IPS-15b (cell line): ENCODE results near the gene LYL1.

ENCODE experiments used
- H3K27me3 ChIP-seq: one replicate; pipeline ENCODE4 v1.6.1; 2013; ENCODE audit warnings: low read length; ENCODE audit not compliant: control insufficient read depth, insufficient read depth
- H3K36me3 ChIP-seq: one replicate; pipeline ENCODE4 v1.6.1; 2013; ENCODE audit warnings: low read length; ENCODE audit not compliant: control insufficient read depth, insufficient read depth
- H3K4me1 ChIP-seq: one replicate; pipeline ENCODE4 v1.6.1; 2013; ENCODE audit warnings: mild to moderate bottlenecking, low read length; ENCODE audit not compliant: control insufficient read depth, insufficient read depth
- H3K4me3 ChIP-seq: one replicate; pipeline ENCODE4 v1.5.1; 2013; ENCODE audit warnings: low read depth, low read length
- H3K9ac ChIP-seq: one replicate; pipeline ENCODE4 v1.6.1; 2013; ENCODE audit warnings: low read depth, mild to moderate bottlenecking, low read length
- H3K9me3 ChIP-seq: one replicate; pipeline ENCODE4 v1.6.1; 2013; ENCODE audit warnings: mild to moderate bottlenecking, low read length; ENCODE audit not compliant: control insufficient read depth, insufficient read depth

LYL1 gene

GRCh38 chr19:13116282-13117175, 13.9 kb upstream of the LYL1 start, which contains the start of gene TRMT1:
TSS of gene TRMT1 (minus strand) at chr19:13116740. CDS start at chr19:13116399, 341 bp downstream.
- Histone ChIP-seq H3K4me3 (peak within 1 kb of the TSS; percentile 83), H3K27me3 (no peaks in the 10 kb centered on the region), H3K9me3 (no peaks in the 10 kb centered on the region), H3K9ac (peak within 1 kb of the TSS; percentile 89), H3K4me1 (peaks cover 25% of the 10 kb centered on the region), H3K36me3 (peaks cover 16% of the 10 kb centered on the region)

DNA sequence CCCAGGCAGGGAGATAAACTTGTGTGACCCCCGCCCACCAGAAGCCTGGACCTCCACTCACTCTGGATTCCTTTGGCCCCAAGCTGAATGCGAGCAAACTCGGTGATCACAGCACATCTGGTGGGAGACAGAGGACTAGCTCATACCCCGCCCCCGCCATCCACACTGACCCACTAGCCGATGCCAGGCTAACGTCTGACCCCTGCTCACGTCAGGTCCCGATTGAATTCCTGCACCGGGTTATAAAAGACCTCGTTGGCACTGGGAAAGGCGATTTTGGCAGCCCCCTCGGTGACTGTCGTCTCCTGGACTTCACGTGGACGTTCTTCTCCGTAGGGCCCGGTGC, 13.3 kb upstream of the LYL1 start:
- H3K4me1 ChIP-seq: peaks cover 21% of the 10 kb centered on the region
- H3K36me3 ChIP-seq: peaks cover 15% of the 10 kb centered on the region

DNA sequence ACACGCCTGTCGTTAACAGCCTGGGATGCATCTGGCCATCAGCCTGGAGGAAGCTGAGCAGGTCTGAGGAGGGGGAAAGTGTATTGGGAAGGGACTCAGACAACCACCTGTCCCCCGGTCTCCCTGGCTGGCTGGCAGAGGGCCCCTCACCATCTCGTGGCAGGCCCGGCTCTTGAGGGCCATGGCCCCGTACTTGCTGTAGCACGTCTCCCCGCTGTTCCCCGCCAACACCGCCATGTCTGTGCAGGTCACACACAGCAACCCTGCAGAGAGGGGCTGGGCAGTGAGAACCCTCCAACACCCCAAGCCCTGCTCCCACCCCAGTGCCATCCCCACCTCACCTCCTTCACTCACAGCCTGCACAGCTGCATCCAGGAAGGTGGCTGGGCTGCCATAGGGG, 9.9 kb upstream of the LYL1 start:
- H3K4me1 ChIP-seq: peaks cover 4% of the 10 kb centered on the region
- no peak overlapping the region for H3K4me3 ChIP-seq
- no peaks in the 10 kb centered on the region for H3K27me3 ChIP-seq
- no peak overlapping the region for H3K9ac ChIP-seq
- peaks cover 20% of the 10 kb centered on the region for H3K36me3 ChIP-seq
- H3K9me3 ChIP-seq: no peaks in the 10 kb centered on the region

More for the DNA sequence above, 13.3 kb upstream of the LYL1 start:
- peak overlapping the region; percentile 89 for H3K9ac ChIP-seq
- no peaks in the 10 kb centered on the region for H3K9me3 ChIP-seq
- H3K27me3 ChIP-seq: no peaks in the 10 kb centered on the region
- H3K4me3 ChIP-seq: peak overlapping the region; percentile 83

DNA sequence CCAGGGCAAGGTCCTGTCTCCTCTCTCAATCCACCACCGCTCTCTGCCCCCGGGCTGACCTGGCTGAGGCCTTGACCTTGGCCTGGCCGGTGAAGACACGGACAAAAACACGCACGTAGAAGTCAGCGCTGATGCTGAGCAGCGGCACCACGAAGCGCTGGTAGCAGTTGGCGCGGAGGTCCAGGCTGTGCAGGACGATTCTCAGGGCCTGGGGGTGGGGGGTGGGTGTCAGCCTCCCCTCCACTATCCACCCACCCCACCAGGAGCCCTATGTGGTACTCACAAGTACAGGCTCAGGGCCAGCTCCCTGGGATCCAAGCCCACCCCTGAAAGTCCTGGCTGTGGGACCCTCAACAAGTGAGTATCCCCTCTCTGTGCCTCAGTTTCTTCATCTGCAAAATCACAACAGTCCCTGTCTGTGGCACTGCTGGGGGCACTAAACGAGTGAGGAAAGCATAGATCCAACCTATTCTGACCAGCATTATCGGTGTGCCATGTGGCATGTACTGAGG, 7.5 kb upstream of the LYL1 start:
- Histone ChIP-seq H3K4me3 (no peak overlapping the region), H3K4me1 (no peaks in the 10 kb centered on the region), H3K9me3 (no peaks in the 10 kb centered on the region), H3K9ac (no peak overlapping the region), H3K36me3 (peaks cover 23% of the 10 kb centered on the region), H3K27me3 (no peaks in the 10 kb centered on the region)

DNA sequence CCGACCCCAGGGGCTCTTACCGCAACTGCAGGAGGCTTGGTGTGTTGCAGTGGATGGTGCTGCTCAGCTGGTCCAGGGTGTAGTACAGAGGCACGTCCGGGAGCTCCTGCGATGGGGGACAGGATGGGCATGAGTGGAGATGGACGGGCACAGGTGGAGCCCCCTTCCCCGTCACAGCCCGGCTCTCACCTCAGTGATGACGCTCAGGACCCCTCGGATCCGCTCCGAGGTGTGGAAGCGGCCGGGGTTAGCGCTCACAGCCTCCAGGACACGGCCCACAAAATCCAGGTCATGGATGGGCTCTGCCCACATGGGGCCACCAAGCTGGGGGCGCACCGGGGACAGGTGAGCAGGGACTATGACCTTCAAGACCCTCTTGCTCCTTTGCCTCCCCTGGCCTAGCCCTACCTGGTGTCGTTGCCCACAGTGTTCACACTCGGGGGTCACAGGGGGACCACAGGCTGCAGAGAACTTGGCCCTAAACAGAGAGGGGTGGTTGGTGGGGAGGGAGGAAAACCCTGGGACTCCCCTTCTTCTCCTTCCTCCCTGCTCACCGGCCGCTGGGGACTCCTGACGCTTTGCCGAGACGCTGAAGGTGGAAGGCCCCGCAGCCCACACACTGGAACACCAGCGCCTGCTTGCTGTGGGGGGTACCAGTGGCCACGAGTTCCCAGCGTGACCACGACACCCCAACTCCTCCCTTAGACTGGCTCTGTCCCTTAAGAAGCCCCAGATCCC, 6.9 kb upstream of the LYL1 start:
- Histone ChIP-seq H3K27me3 (no peaks in the 10 kb centered on the region), H3K9ac (no peak overlapping the region), H3K36me3 (peaks cover 24% of the 10 kb centered on the region), H3K4me1 (no peaks in the 10 kb centered on the region), H3K4me3 (no peak overlapping the region), H3K9me3 (no peaks in the 10 kb centered on the region)

- Histone ChIP-seq H3K27me3 (peaks cover 16% of the 10 kb centered on the region), H3K9ac (no peak overlapping the region), H3K4me3 (no peak overlapping the region), H3K36me3 (peaks cover 18% of the 10 kb centered on the region), H3K4me1 (peaks cover 10% of the 10 kb centered on the region), H3K9me3 (no peaks in the 10 kb centered on the region)
Observed at GRCh38 chr19:13104848-13105711, 2.4 kb upstream of the LYL1 start.

- Histone ChIP-seq H3K9me3 (no peaks in the 10 kb centered on the region), H3K4me3 (no peak overlapping the region), H3K27me3 (peaks cover 22% of the 10 kb centered on the region), H3K36me3 (peaks cover 11% of the 10 kb centered on the region), H3K9ac (no peak overlapping the region), H3K4me1 (peaks cover 10% of the 10 kb centered on the region)
Observed at GRCh38 chr19:13104360-13104847, 1.7 kb upstream of the LYL1 start.

DNA sequence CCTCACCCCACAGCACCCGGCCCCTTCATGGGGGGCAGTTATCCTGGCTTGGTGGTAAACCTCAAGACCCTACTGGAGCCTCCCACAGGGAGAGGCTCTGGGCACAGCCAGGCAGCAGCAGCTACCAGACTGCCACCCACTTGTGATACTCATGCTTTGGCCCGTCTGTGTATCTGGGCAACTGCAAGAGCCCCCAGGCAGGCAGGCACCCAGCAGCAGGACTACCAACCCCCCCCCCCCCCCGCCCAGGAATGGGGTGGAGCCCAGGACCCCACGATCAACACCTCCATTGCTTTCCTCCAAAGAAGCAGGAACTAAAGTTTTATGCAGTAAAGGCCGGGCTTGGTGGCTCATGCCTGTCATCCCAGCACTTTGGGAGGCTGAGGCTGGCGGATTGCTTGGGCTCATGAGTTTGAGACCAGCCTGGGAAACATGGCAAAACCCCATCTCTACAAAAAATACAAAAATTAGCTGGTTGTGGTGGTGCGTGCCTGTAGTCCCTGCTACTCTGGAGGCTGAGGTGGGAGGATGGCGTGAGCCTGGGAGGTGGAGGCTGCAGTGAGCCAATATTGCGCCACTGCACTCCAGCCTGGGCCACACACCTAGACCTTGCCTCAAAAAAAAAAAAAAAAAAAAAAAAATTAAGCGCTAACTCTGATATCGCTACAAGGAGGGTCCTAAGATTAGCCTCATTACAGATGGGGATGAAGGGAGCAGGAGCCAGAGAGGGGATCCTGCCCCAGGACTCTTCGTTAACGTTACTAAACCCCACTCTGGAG, 1.1 kb upstream of the LYL1 start:
- peaks cover 10% of the 10 kb centered on the region for H3K4me1 ChIP-seq
- peaks cover 29% of the 10 kb centered on the region for H3K27me3 ChIP-seq
- H3K36me3 ChIP-seq: peaks cover 9% of the 10 kb centered on the region
- H3K9ac ChIP-seq: no peak overlapping the region
- no peaks in the 10 kb centered on the region for H3K9me3 ChIP-seq
- no peak overlapping the region for H3K4me3 ChIP-seq

DNA sequence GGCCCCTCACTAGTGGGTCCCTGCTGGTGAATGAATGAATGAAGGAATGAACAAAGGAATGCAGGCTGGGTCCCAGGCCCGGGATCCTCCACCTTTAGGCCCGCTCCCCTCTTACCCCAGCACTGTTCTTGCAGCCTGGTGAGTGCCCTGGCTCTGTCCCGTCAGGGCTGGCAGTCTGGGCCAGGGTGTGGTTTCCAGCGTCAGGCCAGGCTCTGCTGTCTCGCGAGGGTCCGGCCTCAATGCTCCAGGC, 317 bp downstream of the LYL1 start:
- peaks cover 10% of the 10 kb centered on the region for H3K4me1 ChIP-seq
- no peaks in the 10 kb centered on the region for H3K9me3 ChIP-seq
- H3K36me3 ChIP-seq: peaks cover 6% of the 10 kb centered on the region
- H3K4me3 ChIP-seq: peak overlapping the region; percentile 30
- peak overlapping the region; percentile 47 for H3K9ac ChIP-seq
- H3K27me3 ChIP-seq: peaks cover 35% of the 10 kb centered on the region

DNA sequence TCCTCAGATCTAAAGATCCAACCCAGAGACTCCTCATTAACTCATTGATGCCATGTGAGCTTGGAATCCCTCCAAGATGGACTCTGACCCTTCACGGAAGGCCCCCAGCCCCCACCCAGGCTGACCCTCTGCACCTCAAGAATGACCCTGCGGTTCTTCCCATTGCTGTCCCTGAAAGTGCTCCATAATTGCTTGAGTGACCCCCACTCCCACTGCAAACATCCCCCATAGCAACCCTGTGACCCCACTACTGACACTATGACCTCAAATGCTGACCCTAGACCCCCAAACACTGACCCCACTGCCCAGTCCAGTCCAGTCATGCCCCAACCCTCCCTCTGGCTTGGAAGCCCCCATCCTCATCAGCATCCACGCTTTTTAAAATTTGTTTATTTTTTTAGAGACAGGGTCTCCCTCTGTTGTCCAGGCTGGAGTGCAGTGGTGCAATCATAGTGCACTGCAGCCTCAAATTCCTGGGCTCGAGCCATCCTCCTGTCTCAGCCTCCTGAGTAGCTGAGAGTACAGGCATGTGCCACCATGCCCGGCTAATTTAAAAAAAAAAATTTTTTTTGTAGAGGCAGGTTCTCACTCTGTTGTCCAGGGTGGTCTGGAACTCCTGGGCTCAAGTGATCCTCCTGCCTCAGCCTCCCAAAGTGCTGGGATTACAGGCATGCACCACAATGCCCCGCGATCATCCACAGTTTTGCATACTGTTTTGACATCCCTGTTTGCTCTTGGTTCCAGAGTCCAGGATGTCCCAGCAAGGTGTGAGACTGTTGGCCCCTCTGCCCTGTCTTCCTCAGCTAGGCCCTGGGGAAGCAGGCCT, 855 bp downstream of the LYL1 start:
- peak overlapping the region; percentile 30 for H3K4me3 ChIP-seq
- H3K9me3 ChIP-seq: no peaks in the 10 kb centered on the region
- H3K4me1 ChIP-seq: peaks cover 14% of the 10 kb centered on the region
- peaks cover 4% of the 10 kb centered on the region for H3K36me3 ChIP-seq
- no peak overlapping the region for H3K9ac ChIP-seq
- peaks cover 40% of the 10 kb centered on the region for H3K27me3 ChIP-seq
